GM12878 (cell line): Measurements from ENCODE around the gene RAI14. TPM values are rescaled to one million over a fixed set of nuclear protein-coding genes. Genes with fewer than 3 reads are reported as not detected.

Experiments used
- ATAC-seq: fragments of 200-7000 bp; cut with Tn5 transposase; 3 replicates; pipeline ENCODE4 v1.9.1; 2020; ENCODE audit warnings: mild to moderate bottlenecking, moderate library complexity
- BruUV-seq: library from RNA; stranded (reverse); fragments of 400-500 nt; replicated peaks from 2 replicates; lab custom pipeline; 2021; lab: Mats Ljungman, UMichigan
- CTCF ChIA-PET: fragments of 300-600 bp; sonication (Branson Sonifier 250); formaldehyde crosslinking; extraction: SDS; loops from one replicate; lab custom pipeline; 2021; ENCODE audit warnings: inconsistent platforms; lab: Yijun Ruan, JAX
- POLR2A ChIA-PET: fragments of 350-600 bp; formaldehyde crosslinking; extraction: SDS; loops from one replicate; lab custom pipeline; 2021; ENCODE audit warnings: inconsistent platforms; lab: Charles Lee
- RAD21 ChIA-PET: fragments of 300-600 bp; sonication (Branson Sonifier 250); formaldehyde crosslinking; loops from one replicate; lab custom pipeline; 2023; ENCODE audit warnings: antibody characterized with exemption; ENCODE audit not compliant: unreplicated experiment; lab: Charles Lee
- SMC1A ChIA-PET: fragments of 300-600 bp; sonication (Branson Sonifier 250); formaldehyde crosslinking; loops from one replicate; lab custom pipeline; 2023; ENCODE audit not compliant: unreplicated experiment, uncharacterized antibody; lab: Charles Lee
- DNase-seq: peaks from one replicate; pipeline ENCODE4 v3.0.0-alpha.2; 2011; ENCODE audit warnings: low read depth, low spot score
- FAIRE-seq: peaks from 3 replicates; lab custom pipeline; 2011; peaks lifted over from hg19 to GRCh38; lab: Jason Lieb, UNC
- H2AFZ ChIP-seq: 2 replicates; pipeline ENCODE4 v1.6.0; 2011; ENCODE audit warnings: low read depth, low read length, control low read depth; ENCODE audit not compliant: control insufficient read depth
- H3K27ac ChIP-seq: 2 replicates; pipeline ENCODE4 v1.5.1; 2011; ENCODE audit warnings: control low read depth; ENCODE audit not compliant: control insufficient read depth, insufficient read depth
- H3K27me3 ChIP-seq, 2 experiments: replicated peaks in 1 of 2; 2 replicates each; pipeline versions ENCODE4 v1.6.0 to v1.6.1; 2011; ENCODE audit warnings: low read length in 1 of 2; ENCODE audit not compliant: control insufficient read depth in 2 of 2, insufficient read depth in 2 of 2
- H3K36me3 ChIP-seq, 2 experiments: 2 replicates each; pipeline ENCODE4 v1.5.1; 2011; ENCODE audit warnings: low read length in 1 of 2; ENCODE audit not compliant: control insufficient read depth in 2 of 2, insufficient read depth in 2 of 2
- H3K4me1 ChIP-seq: 2 replicates; pipeline ENCODE4 v1.6.1; 2011; ENCODE audit warnings: mild to moderate bottlenecking, low read length, moderate library complexity, mixed read lengths; ENCODE audit not compliant: control insufficient read depth, insufficient read depth
- H3K4me2 ChIP-seq: 2 replicates; pipeline ENCODE4 v1.6.0; 2011; ENCODE audit warnings: control low read depth; ENCODE audit not compliant: control insufficient read depth, insufficient read depth
- H3K4me3 ChIP-seq: fragments of 200-600 bp; sonication (generic); 2 replicates; pipeline ENCODE4 v1.5.1; 2016
- H3K79me2 ChIP-seq: 2 replicates; pipeline ENCODE4 v1.6.0; 2011; ENCODE audit warnings: low read length; ENCODE audit not compliant: control insufficient read depth, insufficient read depth
- H3K9ac ChIP-seq: 2 replicates; pipeline ENCODE4 v1.8.0; 2011; ENCODE audit warnings: low read length, control low read depth, mixed read lengths; ENCODE audit not compliant: control insufficient read depth, insufficient read depth
- H3K9me3 ChIP-seq: replicated peaks from 3 replicates; pipeline ENCODE4 v1.5.1; 2011; ENCODE audit warnings: mild to moderate bottlenecking, low read length; ENCODE audit not compliant: control insufficient read depth, insufficient read depth
- H4K20me1 ChIP-seq: 2 replicates; pipeline ENCODE4 v1.6.0; 2011; ENCODE audit not compliant: control insufficient read depth, insufficient read depth
- BCL11A ChIP-seq: IDR thresholded peaks from 2 replicates; pipeline ENCODE4 v1.6.1; 2011; ENCODE audit warnings: low read depth, low read length
- CUX1 ChIP-seq: IDR thresholded peaks from 2 replicates; pipeline ENCODE4 v1.6.1; 2012; ENCODE audit warnings: improper control_type of control experiment, low read depth, low read length; ENCODE audit not compliant: insufficient replicate concordance
- HDAC6 ChIP-seq: fragments of 200-600 bp; sonication (generic); IDR thresholded peaks from one replicate; pipeline ENCODE4 v1.8.0; 2017; ENCODE audit warnings: antibody characterized with exemption; ENCODE audit not compliant: unreplicated experiment
- MYC ChIP-seq: IDR thresholded peaks from 2 replicates; pipeline ENCODE4 v1.6.1; 2011; ENCODE audit warnings: mild to moderate bottlenecking, low read length, moderate library complexity, inconsistent platforms; ENCODE audit not compliant: insufficient read depth, insufficient replicate concordance, insufficient read length, severe bottlenecking
- PBX3 ChIP-seq: IDR thresholded peaks from 2 replicates; pipeline ENCODE4 v1.6.1; 2011; ENCODE audit warnings: mild to moderate bottlenecking, low read depth, low read length, moderate library complexity; ENCODE audit not compliant: insufficient replicate concordance
- RAD51 ChIP-seq: fragments of 450-650 bp; IDR thresholded peaks from 2 replicates; pipeline ENCODE4 v1.6.1; 2016; ENCODE audit warnings: moderate library complexity, mild to moderate bottlenecking, inconsistent platforms
- RCOR1 ChIP-seq: conservative IDR thresholded peaks from 2 replicates; pipeline ENCODE4 v1.6.1; 2012; ENCODE audit warnings: low read depth, low read length, improper control_type of control experiment
- SMAD1 ChIP-seq: fragments of 450-650 bp; IDR thresholded peaks from 2 replicates; pipeline ENCODE4 v1.6.1; 2018; ENCODE audit warnings: mild to moderate bottlenecking, low read depth; ENCODE audit not compliant: partially characterized antibody
- SMC3 ChIP-seq: IDR thresholded peaks from 2 replicates; pipeline ENCODE4 v1.6.1; 2011; ENCODE audit warnings: low read length, improper control_type of control experiment, borderline replicate concordance
- ZBTB40 ChIP-seq: fragments of 450-650 bp; IDR thresholded peaks from 2 replicates; pipeline ENCODE4 v1.6.1; 2016; ENCODE audit warnings: mild to moderate bottlenecking, moderate library complexity, borderline replicate concordance
- WGBS: methylation state at CpG from one replicate; pipeline ENCODE4 v1.1.6; 2016; ENCODE audit warnings: low lambda C conversion rate; ENCODE audit not compliant: insufficient replicate concordance, insufficient coverage; ENCODE audit errors: missing lambda C conversion rate; 5-methylcytosine and 5-hydroxymethylcytosine counted together
- in situ Hi-C: fragments of 300-500 bp; cut with MboI; formaldehyde crosslinking; loops from 9 replicates; pipeline ENCODE4 v1.14.3; 2018; ENCODE audit warnings: mixed read lengths
- intact Hi-C: fragments of 100-400 bp; cut with micrococcal nuclease; formaldehyde crosslinking; loops from one replicate; pipeline ENCODE4 v1.14.2; 2022; ENCODE audit not compliant: unreplicated experiment
- polyA plus RNA-seq, 11 experiments: library from polyadenylated mRNA; depleted of rRNA in 4 of 11; unstranded in 6 of 11; stranded (reverse) in 5 of 11; fragments of >200 nt; fragmentation: Nextera tagmentation in 4 of 11; fragmentation: Illumina TruSeq in 1 of 11; extraction: Ambion mirVana in 4 of 11; extraction: Trizol in 1 of 11; gene quantifications; 1 replicate in 1 of 11; 2 replicates in 10 of 11; pipeline versions ENCODE4 v1.2.1 to v1.2.3, GENCODE V29; 2011 to 2016; ENCODE audit warnings: inconsistent platforms in 2 of 11, missing spikeins in 2 of 11, low read depth in 1 of 11
- total RNA-seq, 4 experiments: library from RNA; depleted of rRNA in 3 of 4; stranded (reverse); fragments of >200 nt in 3 of 4; fragmentation: Illumina TruSeq in 1 of 4; extraction: Trizol in 1 of 4; gene quantifications; 2 replicates each; pipeline versions ENCODE4 v1.2.1 to v1.2.3, GENCODE V29; 2013 to 2021

Gene RAI14
- total and polyA plus RNA-seq, 10 of the 15 experiments (the other 5 are each of a cell fraction or from before 2014, with no cell fraction given): 0.18 to 4.6 (median 1.9) TPM

- Histone ChIP-seq H4K20me1 (no peaks in the 10 kb centered on the region), H3K36me3 (no peaks in the 10 kb centered on the region), H3K4me3 (no peak overlapping the region), H3K27me3 (no peaks in the 10 kb centered on the region; a peak in 2 of 4 replicates), H3K9me3 (no peaks in the 10 kb centered on the region), H3K27ac (no peak overlapping the region), H3K4me2 (no peak overlapping the region), H3K4me1 (no peaks in the 10 kb centered on the region), H2AFZ (no peak overlapping the region), H3K79me2 (no peaks in the 10 kb centered on the region), H3K9ac (no peak overlapping the region)
- intact Hi-C loops (no loop called here), in situ Hi-C loops (no loop called here)
- ChIA-PET RAD21 (no interaction called here), POLR2A (no interaction called here), CTCF (interaction anchor here (0.5 kb wide), 1 partner anchor 65 kb away, joined by 3 read pairs; no protein-coding TSS in a partner anchor), SMC1A (no interaction called here)
- ATAC-seq (no peak), FAIRE-seq (no peak), DNase-seq (no peak)
- WGBS: 24% methylated on average over 4 of the region's 4 CpGs
- no TSS peak for BruUV-seq
- TF ChIP-seq MYC: no peak
- TF ChIP-seq RAD51: no peak
- TF ChIP-seq SMC3: no peak
- TF ChIP-seq ZBTB40: no peak
- no peak for TF ChIP-seq BCL11A
- no peak for TF ChIP-seq SMAD1
- no peak for TF ChIP-seq PBX3
- TF ChIP-seq HDAC6: no peak
- TF ChIP-seq RCOR1: no peak
- TF ChIP-seq CUX1: no peak
These were observed 62.4 kb downstream of the RAI14 start for GRCh38 chr5:34718516-34718915.
